H9 (cell line): ENCODE results near the gene DCC. TPM values are rescaled to one million over a fixed set of nuclear protein-coding genes. Genes with fewer than 3 reads are reported as not detected.

Experiments
- DNase-seq: peaks from one replicate; pipeline ENCODE4 v3.0.0-alpha.2; 2017
- H2AFZ ChIP-seq: one replicate; pipeline ENCODE4 v1.6.1; 2013; ENCODE audit warnings: mild to moderate bottlenecking, low read length, control low read depth, moderate library complexity
- H2AK5ac ChIP-seq: 2 replicates; pipeline ENCODE4 v1.6.1; 2013; ENCODE audit warnings: low read length, control low read depth, mixed read lengths; ENCODE audit not compliant: insufficient read length
- H2BK120ac ChIP-seq: one replicate; pipeline ENCODE4 v1.6.1; 2013; ENCODE audit warnings: low read depth, mild to moderate bottlenecking, low read length, control low read depth, inconsistent platforms; ENCODE audit not compliant: poor library complexity, severe bottlenecking
- H2BK12ac ChIP-seq: 2 replicates; pipeline ENCODE4 v1.6.1; 2013; ENCODE audit warnings: low read length, control low read depth, mixed read lengths, low read depth; ENCODE audit not compliant: insufficient read length
- H2BK15ac ChIP-seq: 2 replicates; pipeline ENCODE4 v1.6.1; 2013; ENCODE audit warnings: low read depth, low read length, control low read depth
- H2BK20ac ChIP-seq: one replicate; pipeline ENCODE4 v1.6.1; 2013; ENCODE audit warnings: low read depth, mild to moderate bottlenecking, low read length, control low read depth, inconsistent platforms; ENCODE audit not compliant: poor library complexity, severe bottlenecking
- H2BK5ac ChIP-seq: 2 replicates; pipeline ENCODE4 v1.6.1; 2013; ENCODE audit warnings: low read length, control low read depth, mixed read lengths; ENCODE audit not compliant: insufficient read length
- H3K14ac ChIP-seq: 2 replicates; pipeline ENCODE4 v1.6.1; 2013; ENCODE audit warnings: low read length, control low read depth; ENCODE audit not compliant: insufficient read depth
- H3K18ac ChIP-seq: 2 replicates; pipeline ENCODE4 v1.6.1; 2013; ENCODE audit warnings: low read depth, mild to moderate bottlenecking, mixed read lengths, low read length, control low read depth; ENCODE audit not compliant: insufficient read length
- H3K23ac ChIP-seq: 2 replicates; pipeline ENCODE4 v1.6.1; 2013; ENCODE audit warnings: low read length, control low read depth, mixed read lengths, low read depth; ENCODE audit not compliant: insufficient read length
- H3K23me2 ChIP-seq: 2 replicates; pipeline ENCODE4 v1.6.1; 2013; ENCODE audit warnings: low read depth, mild to moderate bottlenecking, mixed read lengths, low read length, control low read depth; ENCODE audit not compliant: insufficient read length, poor library complexity, severe bottlenecking
- H3K27ac ChIP-seq: 2 replicates; pipeline ENCODE4 v1.5.1; 2013; ENCODE audit warnings: low read length, control low read depth, mixed read lengths, low read depth; ENCODE audit not compliant: insufficient read length
- H3K27me3 ChIP-seq: 2 replicates; pipeline ENCODE4 v1.6.1; 2013; ENCODE audit warnings: low read length, control low read depth, inconsistent platforms; ENCODE audit not compliant: insufficient read depth
- H3K4ac ChIP-seq: 2 replicates; pipeline ENCODE4 v1.6.1; 2013; ENCODE audit warnings: low read depth, mild to moderate bottlenecking, control low read depth, inconsistent platforms, low read length, moderate library complexity
- H3K4me1 ChIP-seq: 2 replicates; pipeline ENCODE4 v1.6.1; 2013; ENCODE audit warnings: low read length, control low read depth, inconsistent platforms; ENCODE audit not compliant: insufficient read depth
- H3K4me2 ChIP-seq: 2 replicates; pipeline ENCODE4 v1.6.1; 2013; ENCODE audit warnings: low read length, control low read depth, mixed read lengths; ENCODE audit not compliant: insufficient read length, insufficient read depth
- H3K56ac ChIP-seq: 2 replicates; pipeline ENCODE4 v1.6.1; 2013; ENCODE audit warnings: low read depth, mild to moderate bottlenecking, mixed read lengths, low read length, control low read depth; ENCODE audit not compliant: insufficient read length
- H3K79me1 ChIP-seq: 2 replicates; pipeline ENCODE4 v1.6.1; 2013; ENCODE audit warnings: low read depth, mild to moderate bottlenecking, moderate library complexity, low read length, control low read depth, inconsistent platforms; ENCODE audit not compliant: insufficient read depth, poor library complexity, severe bottlenecking
- H3K79me2 ChIP-seq: 2 replicates; pipeline ENCODE4 v1.6.1; 2013; ENCODE audit warnings: low read length, control low read depth, inconsistent platforms; ENCODE audit not compliant: insufficient read depth
- H3K9ac ChIP-seq: 2 replicates; pipeline ENCODE4 v1.6.1; 2013; ENCODE audit warnings: low read length, control low read depth, mixed read lengths; ENCODE audit not compliant: insufficient read length; ENCODE audit errors: extremely low read depth
- H3K9me3 ChIP-seq: one replicate; pipeline ENCODE4 v1.6.1; 2013; ENCODE audit warnings: low read depth, low read length, inconsistent platforms; ENCODE audit not compliant: control insufficient read depth
- H3T11ph ChIP-seq: one replicate; pipeline ENCODE4 v1.6.1; 2013; ENCODE audit warnings: mild to moderate bottlenecking, low read length, control low read depth, inconsistent platforms
- H4K20me1 ChIP-seq: one replicate; pipeline ENCODE4 v1.6.1; 2013; ENCODE audit not compliant: control insufficient read depth, insufficient read length, insufficient read depth
- H4K5ac ChIP-seq: 2 replicates; pipeline ENCODE4 v1.6.1; 2013; ENCODE audit warnings: low read depth, mild to moderate bottlenecking, mixed read lengths, low read length, control low read depth; ENCODE audit not compliant: insufficient read length
- H4K8ac ChIP-seq: replicated peaks from 2 replicates; pipeline ENCODE4 v1.6.1; 2013; ENCODE audit warnings: low read length, control low read depth, mixed read lengths, low read depth; ENCODE audit not compliant: insufficient read length
- H4K91ac ChIP-seq: 2 replicates; pipeline ENCODE4 v1.6.1; 2013; ENCODE audit warnings: low read depth, mild to moderate bottlenecking, moderate library complexity, mixed read lengths, low read length, control low read depth; ENCODE audit not compliant: insufficient read length
- H3K27ac Mint-ChIP-seq, 3 experiments: 2 replicates in 2 of 3; 3 replicates in 1 of 3; pipeline ENCODE4 v1.8.0; 2020 to 2021; ENCODE audit warnings: mixed read lengths in 3 of 3, mild to moderate bottlenecking in 1 of 3, moderate library complexity in 1 of 3
- H3K27me3 Mint-ChIP-seq: 2 replicates; pipeline ENCODE4 v1.8.0; 2021; ENCODE audit warnings: low read depth, mild to moderate bottlenecking, moderate library complexity, mixed read lengths
- H3K36me3 Mint-ChIP-seq, 3 experiments: 2 replicates in 2 of 3; 3 replicates in 1 of 3; pipeline ENCODE4 v1.8.0; 2020 to 2021; ENCODE audit warnings: low read depth in 3 of 3, mixed read lengths in 3 of 3; ENCODE audit not compliant: insufficient read depth in 1 of 3
- H3K4me1 Mint-ChIP-seq, 2 experiments: 2 replicates each; pipeline ENCODE4 v1.8.0; 2020; ENCODE audit warnings: mixed read lengths in 2 of 2
- H3K4me3 Mint-ChIP-seq, 2 experiments: 2 replicates in 1 of 2; 3 replicates in 1 of 2; pipeline ENCODE4 v1.8.0; 2020 to 2021; ENCODE audit warnings: mild to moderate bottlenecking in 2 of 2, mixed read lengths in 2 of 2, moderate library complexity in 1 of 2
- H3K9me3 Mint-ChIP-seq, 2 experiments: 2 replicates in 1 of 2; 3 replicates in 1 of 2; pipeline ENCODE4 v1.8.0; 2020; ENCODE audit warnings: mild to moderate bottlenecking in 2 of 2, mixed read lengths in 2 of 2, moderate library complexity in 1 of 2
- WGBS: extraction: QIAGEN DNeasy Blood & Tissue Kit; methylation state at CpG from one replicate; pipeline ENCODE4 v1.1.7; 2013; ENCODE audit warnings: missing lambda C conversion rate, low lambda C conversion rate, mixed read lengths; ENCODE audit not compliant: insufficient read length; ENCODE audit errors: extremely low coverage; 5-methylcytosine and 5-hydroxymethylcytosine counted together
- total RNA-seq: library from RNA; stranded (reverse); gene quantifications from 2 replicates; pipeline ENCODE4 v1.2.1, GENCODE V29; 2021
- TF ChIP-seq, protein P1 (sequence below): fragments of 200-600 bp; sonication (generic); conservative IDR thresholded peaks from 3 replicates; pipeline ENCODE4 v1.8.0; 2021; ENCODE audit warnings: antibody characterized with exemption, mild to moderate bottlenecking

DCC gene
- total RNA-seq, 1 experiment from 2014 or later, result 0.35 TPM

DNA sequence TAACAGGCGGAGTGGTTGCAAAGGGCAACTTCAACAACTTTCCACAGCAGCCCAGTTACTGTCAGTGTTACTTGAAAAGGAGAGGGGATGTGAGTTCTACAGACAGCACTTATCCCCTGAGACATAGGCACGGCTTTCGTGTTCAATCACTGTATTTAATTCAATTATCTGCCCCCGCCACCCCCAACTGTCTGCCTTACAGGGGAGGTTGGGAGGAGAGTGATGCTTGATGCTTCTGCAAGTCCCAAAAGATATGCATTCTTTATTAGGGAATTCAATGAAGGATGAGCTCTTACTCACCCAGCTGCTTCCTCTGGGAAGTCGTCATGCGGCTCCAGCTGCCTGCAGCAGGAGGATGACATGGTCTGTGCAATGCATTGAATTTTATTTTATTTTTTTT lies 639.9 kb downstream of the DCC start:
- Histone ChIP-seq H3K9ac (no peak overlapping the region), H2AK5ac (no peak overlapping the region), H3K4me1 (no peaks in the 10 kb centered on the region), H3K79me1 (no peaks in the 10 kb centered on the region), H4K8ac (no peak overlapping the region), H3K27ac (no peak overlapping the region), H3K14ac (no peak overlapping the region), H4K91ac (no peak overlapping the region), H3K18ac (no peak overlapping the region), H3K4me2 (no peak overlapping the region), H2BK12ac (no peak overlapping the region), H4K20me1 (no peaks in the 10 kb centered on the region), H3T11ph (no peak overlapping the region), H2BK20ac (no peak overlapping the region), H2BK15ac (no peak overlapping the region), H3K56ac (no peak overlapping the region), H2BK120ac (no peak overlapping the region), H3K23me2 (no peaks in the 10 kb centered on the region), H4K5ac (no peak overlapping the region), H3K23ac (no peak overlapping the region), H3K27me3 (no peaks in the 10 kb centered on the region), H3K79me2 (no peaks in the 10 kb centered on the region), H2AFZ (no peak overlapping the region), H3K9me3 (no peaks in the 10 kb centered on the region), H2BK5ac (no peak overlapping the region), H3K4ac (no peak overlapping the region)
- H3K4me1 Mint-ChIP-seq, result peaks cover 0 to 3% of the 10 kb centered on the region in 2 experiments; a peak in 1 of 4 replicates
- no peak overlapping the region for H3K27ac Mint-ChIP-seq
- H3K36me3 Mint-ChIP-seq, result no peaks in the 10 kb centered on the region
- TF ChIP-seq, protein P1, sequence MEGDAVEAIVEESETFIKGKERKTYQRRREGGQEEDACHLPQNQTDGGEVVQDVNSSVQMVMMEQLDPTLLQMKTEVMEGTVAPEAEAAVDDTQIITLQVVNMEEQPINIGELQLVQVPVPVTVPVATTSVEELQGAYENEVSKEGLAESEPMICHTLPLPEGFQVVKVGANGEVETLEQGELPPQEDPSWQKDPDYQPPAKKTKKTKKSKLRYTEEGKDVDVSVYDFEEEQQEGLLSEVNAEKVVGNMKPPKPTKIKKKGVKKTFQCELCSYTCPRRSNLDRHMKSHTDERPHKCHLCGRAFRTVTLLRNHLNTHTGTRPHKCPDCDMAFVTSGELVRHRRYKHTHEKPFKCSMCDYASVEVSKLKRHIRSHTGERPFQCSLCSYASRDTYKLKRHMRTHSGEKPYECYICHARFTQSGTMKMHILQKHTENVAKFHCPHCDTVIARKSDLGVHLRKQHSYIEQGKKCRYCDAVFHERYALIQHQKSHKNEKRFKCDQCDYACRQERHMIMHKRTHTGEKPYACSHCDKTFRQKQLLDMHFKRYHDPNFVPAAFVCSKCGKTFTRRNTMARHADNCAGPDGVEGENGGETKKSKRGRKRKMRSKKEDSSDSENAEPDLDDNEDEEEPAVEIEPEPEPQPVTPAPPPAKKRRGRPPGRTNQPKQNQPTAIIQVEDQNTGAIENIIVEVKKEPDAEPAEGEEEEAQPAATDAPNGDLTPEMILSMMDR, result no peak
- no peak for DNase-seq
- H3K4me3 Mint-ChIP-seq, result no peak overlapping the region
- WGBS, result no CpG with 5 or more reads among the region's 6 CpGs
- H3K27me3 Mint-ChIP-seq, result no peaks in the 10 kb centered on the region
- H3K9me3 Mint-ChIP-seq, result no peaks in the 10 kb centered on the region
